K562 treated with DMSO at 1 percent for 48 hours (cell line): ENCODE measurements around the gene OR2AT4. TPM values are rescaled to one million over a fixed set of nuclear protein-coding genes. Genes with fewer than 3 reads are reported as not detected.

Experiments
- total RNA-seq: library from RNA; unstranded; fragments of 300-600 nt; gene quantifications from 2 replicates; pipeline ENCODE4 v1.2.3, GENCODE V29; 2022; ENCODE audit warnings: low replicate concordance; ENCODE audit errors: extremely low read depth

The OR2AT4 gene
- not detected in 2 replicates for total RNA-seq

DNA sequence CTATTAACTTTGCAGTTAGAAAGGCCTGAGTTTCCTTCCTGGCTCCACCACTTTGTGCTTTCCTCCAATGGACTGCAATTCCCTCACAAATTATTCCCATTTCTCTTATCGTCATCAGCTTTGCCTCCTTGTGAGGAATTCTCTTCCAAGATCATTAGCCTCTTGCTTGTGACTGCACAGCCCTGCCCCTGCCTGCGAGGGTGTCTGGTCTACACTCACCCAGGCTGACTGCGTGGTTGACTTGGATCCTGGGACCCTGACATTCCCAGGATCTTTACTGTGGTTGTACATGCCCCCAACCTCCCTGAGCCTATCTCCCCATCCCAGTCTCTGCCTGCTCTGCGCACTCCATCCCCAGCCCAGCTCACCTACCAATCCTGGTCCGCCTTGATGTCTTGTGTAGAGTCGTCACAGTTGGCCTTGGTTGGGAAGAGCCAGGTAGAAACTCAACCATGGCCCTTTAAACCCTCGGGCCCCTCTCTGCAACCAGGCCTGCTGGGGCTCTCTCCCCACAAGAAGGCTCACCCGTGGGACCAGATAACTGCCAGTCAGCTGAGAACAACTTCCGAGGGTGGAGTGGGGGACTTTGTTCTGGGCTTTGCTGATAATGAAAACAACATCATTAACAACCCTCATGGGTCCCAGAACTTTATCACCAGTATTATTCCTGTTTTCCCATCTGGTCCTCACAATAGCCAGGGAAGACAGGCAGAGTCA lies at the start of gene OR2AT4:
Gene OR2AT4, minus strand, starts transcription at position 421 of the 717 bp plus-strand sequence.

Other genes with a start within 250 kb of the OR2AT4 start
- not detected in 2 replicates for gene XRRA1, start 147.8 kb downstream of the OR2AT4 start, total RNA-seq
- not detected in 2 replicates for gene SPCS2, start 147.6 kb downstream of the OR2AT4 start, total RNA-seq
- not detected in 2 replicates for gene NEU3, start 107.9 kb downstream of the OR2AT4 start, total RNA-seq
- gene SLCO2B1, start 54.2 kb upstream of the OR2AT4 start, total RNA-seq: not detected in 2 replicates
- gene TPBGL, start 143.9 kb upstream of the OR2AT4 start, total RNA-seq: not detected in 2 replicates